ENCODE data around the gene RNF144B.

Gene RNF144B

GRCh38 chr6:18467741-18468502 lies 80.8 kb downstream of the RNF144B start:
- TF ChIP-seq CTCF (conservative IDR thresholded peaks at IDR 0.05; ENCODE audit: low read depth, low read length): no peak
- Histone ChIP-seq H4K20me1 (ENCODE audit: insufficient read depth) (no peaks in the 10 kb centered on the region), H3K4me2 (no peak overlapping the region), H3K27ac (no peak overlapping the region), H3K4me1 (ENCODE audit: low read depth, poor library complexity, severe bottlenecking) (no peaks in the 10 kb centered on the region), H3K36me3 (ENCODE audit: insufficient read depth) (no peaks in the 10 kb centered on the region), H3K4me3 (IDR thresholded peaks at IDR 0.05; ENCODE audit: insufficient read depth, low read depth, low read length) (no peak overlapping the region), H3K79me2 (ENCODE audit: insufficient read depth, low read depth) (no peaks in the 10 kb centered on the region), H3K9ac (no peak overlapping the region), H3K27me3 (ENCODE audit: insufficient read depth, low read depth) (no peaks in the 10 kb centered on the region), H2AFZ (ENCODE audit: low read depth) (no peak overlapping the region)

- no peaks in the 10 kb centered on the region for H3K79me2 ChIP-seq (ENCODE audit: insufficient read depth, low read depth)
- no peaks in the 10 kb centered on the region for H3K36me3 ChIP-seq (ENCODE audit: insufficient read depth)
- no peaks in the 10 kb centered on the region for H4K20me1 ChIP-seq (ENCODE audit: insufficient read depth)
- no peak overlapping the region for H2AFZ ChIP-seq (ENCODE audit: low read depth)
- TF ChIP-seq CTCF (conservative IDR thresholded peaks at IDR 0.05; ENCODE audit: low read depth, low read length): no peak
- no peaks in the 10 kb centered on the region for H3K4me1 ChIP-seq (ENCODE audit: low read depth, poor library complexity, severe bottlenecking)
- no peak overlapping the region for H3K4me2 ChIP-seq
- H3K4me3 ChIP-seq (IDR thresholded peaks at IDR 0.05; ENCODE audit: insufficient read depth, low read depth, low read length): no peak overlapping the region
- H3K27ac ChIP-seq: no peak overlapping the region
- H3K9ac ChIP-seq: no peak overlapping the region
- H3K27me3 ChIP-seq (ENCODE audit: insufficient read depth, low read depth): no peaks in the 10 kb centered on the region
Measured at GRCh38 chr6:18468503-18468843, 81.3 kb downstream of the RNF144B start.

DNA sequence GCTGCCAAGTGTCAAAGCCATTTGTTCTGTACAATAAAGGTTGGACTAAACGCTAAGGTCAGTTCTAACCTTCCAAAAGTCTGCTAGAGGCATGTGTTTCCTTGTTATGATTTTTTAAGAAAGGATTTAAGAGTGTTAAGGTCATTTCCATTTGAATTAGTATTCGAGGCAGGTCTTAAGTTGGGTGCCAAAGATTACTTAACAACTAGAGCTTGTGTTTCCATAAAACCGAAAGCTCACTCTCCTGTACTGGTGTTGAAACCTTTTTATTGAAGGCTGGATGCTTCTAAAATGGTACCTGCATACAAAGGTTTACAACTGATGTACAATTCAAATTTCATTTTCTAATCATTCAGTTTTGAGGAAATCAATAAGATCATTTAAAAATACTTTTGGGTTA lies 82.4 kb downstream of the RNF144B start:
- no peaks in the 10 kb centered on the region for H4K20me1 ChIP-seq (ENCODE audit: insufficient read depth)
- H3K36me3 ChIP-seq (ENCODE audit: insufficient read depth): no peaks in the 10 kb centered on the region
- H2AFZ ChIP-seq (ENCODE audit: low read depth): no peak overlapping the region
- H3K4me2 ChIP-seq: no peak overlapping the region
- H3K27ac ChIP-seq: no peak overlapping the region
- H3K4me3 ChIP-seq (IDR thresholded peaks at IDR 0.05; ENCODE audit: insufficient read depth, low read depth, low read length): no peak overlapping the region
- H3K79me2 ChIP-seq (ENCODE audit: insufficient read depth, low read depth): no peaks in the 10 kb centered on the region
- H3K27me3 ChIP-seq (ENCODE audit: insufficient read depth, low read depth): no peaks in the 10 kb centered on the region
- H3K9ac ChIP-seq: no peak overlapping the region
- TF ChIP-seq CTCF (conservative IDR thresholded peaks at IDR 0.05; ENCODE audit: low read depth, low read length): no peak
- H3K4me1 ChIP-seq (ENCODE audit: low read depth, poor library complexity, severe bottlenecking): no peaks in the 10 kb centered on the region

- H3K27me3 ChIP-seq (ENCODE audit: insufficient read depth, low read depth): no peaks in the 10 kb centered on the region
- H3K4me2 ChIP-seq: no peak overlapping the region
- H4K20me1 ChIP-seq (ENCODE audit: insufficient read depth): no peaks in the 10 kb centered on the region
- H3K9ac ChIP-seq: no peak overlapping the region
- no peak overlapping the region for H3K4me3 ChIP-seq (IDR thresholded peaks at IDR 0.05; ENCODE audit: insufficient read depth, low read depth, low read length)
- no peak overlapping the region for H3K27ac ChIP-seq
- H3K4me1 ChIP-seq (ENCODE audit: low read depth, poor library complexity, severe bottlenecking): no peaks in the 10 kb centered on the region
- H2AFZ ChIP-seq (ENCODE audit: low read depth): no peak overlapping the region
- no peak for TF ChIP-seq CTCF (conservative IDR thresholded peaks at IDR 0.05; ENCODE audit: low read depth, low read length)
- no peaks in the 10 kb centered on the region for H3K36me3 ChIP-seq (ENCODE audit: insufficient read depth)
- no peaks in the 10 kb centered on the region for H3K79me2 ChIP-seq (ENCODE audit: insufficient read depth, low read depth)
Measured at GRCh38 chr6:18471232-18471964, 84.2 kb downstream of the RNF144B start.
